A375 (cell line): ENCODE results near the gene RWDD4. TPM values are rescaled to one million over a fixed set of nuclear protein-coding genes. Genes with fewer than 3 reads are reported as not detected.

ENCODE experiments used
- small RNA-seq: library from RNA; depleted of rRNA; stranded (forward); fragments of <200 nt; gene quantifications from one replicate; pipeline ENCODE3, GENCODE V24; 2014
- total RNA-seq: library from RNA; depleted of rRNA; stranded (reverse); fragments of >200 nt; shearing (Covaris generic); gene quantifications from 2 replicates; pipeline ENCODE4 v1.2.3, GENCODE V29; 2014; rRNA removed

The RWDD4 gene
- 13.7 and 19.5 TPM in 2 replicates for total RNA-seq

GRCh38 chr4:183659029-183659871, at the start of gene RWDD4, which contains the start of gene TRAPPC11:
TSS of gene RWDD4 (minus strand) at chr4:183659185. CDS start at chr4:183658952, 233 bp downstream.
TSS of gene TRAPPC11 (plus strand) at chr4:183659293. CDS start at chr4:183663868, 4,575 bp downstream.

Small RNA genes within 50 kb of the gene (small RNA-seq; reads per million reads assigned to genes)
- gene RNU6-1053P: not detected
- gene RNU6-335P: not detected
- not detected for gene RNU6-479P

Other genes with a start within 250 kb of the RWDD4 start
- gene CDKN2AIP, start 214.5 kb downstream of the RWDD4 start, total RNA-seq: 21.6 and 24.6 TPM in 2 replicates
- gene ING2, start 154.1 kb downstream of the RWDD4 start, total RNA-seq: 26.4 and 28.9 TPM in 2 replicates
- 33.7 and 46.0 TPM in 2 replicates for gene TRAPPC11, start 108 bp upstream of the RWDD4 start, total RNA-seq
- gene STOX2, start 246.1 kb upstream of the RWDD4 start, total RNA-seq: 0.94 and 1.1 TPM in 2 replicates